HCT116 (cell line): ENCODE measurements around the gene CFAP97D1. TPM values are rescaled to one million over a fixed set of nuclear protein-coding genes. Genes with fewer than 3 reads are reported as not detected.

Source experiments
- ATAC-seq: fragments of 200-7000 bp; cut with Tn5 transposase; 2 replicates; pipeline ENCODE4 v1.9.1; 2020; ENCODE audit warnings: mild to moderate bottlenecking, moderate library complexity
- BruUV-seq: library from RNA; stranded (reverse); fragments of 400-500 nt; replicated peaks from 2 replicates; lab custom pipeline; 2021; lab: Mats Ljungman, UMichigan
- CTCF ChIA-PET: fragments of 300-600 bp; sonication (Branson Sonifier 250); formaldehyde crosslinking; loops from one replicate; lab custom pipeline; 2021; ENCODE audit warnings: antibody characterized with exemption; lab: Charles Lee
- POLR2A ChIA-PET: fragments of 300-600, 350-600 bp; sonication (Branson Sonifier 250); formaldehyde crosslinking; loops from one replicate; lab custom pipeline; 2021; ENCODE audit warnings: antibody characterized with exemption; lab: Charles Lee
- RAD21 ChIA-PET, 2 experiments: fragments of 300-600 bp; sonication (Branson Sonifier 250); formaldehyde crosslinking; loops; one replicate each; lab custom pipeline; 2023; ENCODE audit warnings: low total read pairs in 2 of 2; ENCODE audit not compliant: uncharacterized antibody in 2 of 2, unreplicated experiment in 2 of 2, low non-redundant PET in 1 of 2; lab: Charles Lee
- DNase-seq: peaks from one replicate; pipeline ENCODE4 v3.0.0-alpha.2; 2010; ENCODE audit warnings: low read depth, low spot score
- H2AFZ ChIP-seq: fragments of 200-600 bp; shearing (Covaris generic), sonication (generic); 2 replicates; pipeline ENCODE4 v1.6.1; 2017; ENCODE audit warnings: low read depth, mixed run types, mixed read lengths, antibody characterized with exemption, low read length; ENCODE audit not compliant: poor library complexity, severe bottlenecking
- H3K27ac ChIP-seq: 2 replicates; pipeline ENCODE4 v1.5.1; 2012; ENCODE audit warnings: low read depth, low read length
- H3K27me3 ChIP-seq: fragments of 200-600 bp; sonication (generic); 2 replicates; pipeline ENCODE4 v1.6.1; 2016; ENCODE audit warnings: mixed run types, low read length, mixed read lengths; ENCODE audit not compliant: insufficient read depth
- H3K36me3 ChIP-seq, 2 experiments: fragments of 200-500 bp in 1 of 2; fragments of 200-600 bp in 1 of 2; sonication (Bioruptor generic) in 1 of 2; sonication (generic) in 1 of 2; 2 replicates each; pipeline versions ENCODE4 v1.5.1 to v1.6.1; 2014 to 2016; ENCODE audit warnings: low read length in 2 of 2, inconsistent platforms in 1 of 2, mixed read lengths in 1 of 2, mixed run types in 1 of 2; ENCODE audit not compliant: insufficient read depth in 2 of 2, control insufficient read depth in 1 of 2
- H3K4me1 ChIP-seq, 2 experiments: fragments of 200-600 bp in 1 of 2; sonication (generic) in 1 of 2; 2 replicates each; pipeline versions ENCODE4 v1.5.1 to v1.6.1; 2012 to 2017; ENCODE audit warnings: low read length in 2 of 2, inconsistent platforms in 1 of 2, mild to moderate bottlenecking in 1 of 2, mixed read lengths in 1 of 2, mixed run types in 1 of 2, moderate library complexity in 1 of 2; ENCODE audit not compliant: insufficient read depth in 2 of 2, control insufficient read depth in 1 of 2
- H3K4me2 ChIP-seq: fragments of 200-600 bp; sonication (generic); 2 replicates; pipeline ENCODE4 v1.6.1; 2017; ENCODE audit warnings: mixed run types, low read length, mixed read lengths
- H3K4me3 ChIP-seq, 2 experiments: fragments of 200-600 bp in 1 of 2; sonication (generic) in 1 of 2; replicated peaks in 1 of 2; 2 replicates each; pipeline ENCODE4 v1.5.1; 2011 to 2016; ENCODE audit warnings: low read length in 2 of 2, control low read depth in 1 of 2, low read depth in 1 of 2, mild to moderate bottlenecking in 1 of 2, mixed read lengths in 1 of 2, mixed run types in 1 of 2
- H3K79me2 ChIP-seq: fragments of 200-600 bp; sonication (generic); 2 replicates; pipeline ENCODE4 v1.6.1; 2017; ENCODE audit warnings: mild to moderate bottlenecking, mixed run types, low read length, moderate library complexity, mixed read lengths; ENCODE audit not compliant: insufficient read depth
- H3K9ac ChIP-seq: fragments of 200-600 bp; sonication (generic); 2 replicates; pipeline ENCODE4 v1.6.1; 2016; ENCODE audit warnings: low read length, mixed read lengths
- H3K9me2 ChIP-seq: fragments of 200-600 bp; sonication (generic), shearing (Covaris generic); 2 replicates; pipeline ENCODE4 v1.6.1; 2017; ENCODE audit warnings: mixed run types, mild to moderate bottlenecking, moderate library complexity; ENCODE audit not compliant: insufficient read depth
- H3K9me3 ChIP-seq, 2 experiments: fragments of 200-500 bp in 1 of 2; fragments of 200-600 bp in 1 of 2; sonication (Bioruptor generic) in 1 of 2; sonication (generic) in 1 of 2; 2 replicates each; pipeline ENCODE4 v1.6.1; 2014 to 2017; ENCODE audit warnings: low read length in 2 of 2, mixed read lengths in 2 of 2, inconsistent platforms in 1 of 2, low read depth in 1 of 2, mild to moderate bottlenecking in 1 of 2, mixed run types in 1 of 2, moderate library complexity in 1 of 2; ENCODE audit not compliant: control insufficient read depth in 1 of 2, insufficient read depth in 1 of 2
- H4K20me1 ChIP-seq: fragments of 200-600 bp; sonication (generic), shearing (Covaris generic); 2 replicates; pipeline ENCODE4 v1.6.1; 2017; ENCODE audit warnings: mixed run types, mild to moderate bottlenecking, moderate library complexity; ENCODE audit not compliant: insufficient read depth
- CEBPB ChIP-seq: IDR thresholded peaks from 2 replicates; pipeline ENCODE4 v1.6.1; 2012; ENCODE audit warnings: low read depth
- CTCF ChIP-seq, 3 experiments: fragments of 200-600 bp in 1 of 3; sonication (generic) in 1 of 3; IDR thresholded peaks in 2 of 3; conservative IDR thresholded peaks in 1 of 3; 2 replicates each; pipeline ENCODE4 v1.5.1; 2012 to 2017; ENCODE audit warnings: low read depth in 2 of 3, low read length in 2 of 3, antibody characterized with exemption in 1 of 3, borderline replicate concordance in 1 of 3, control low read depth in 1 of 3, mild to moderate bottlenecking in 1 of 3, mixed read lengths in 1 of 3, mixed run types in 1 of 3, moderate library complexity in 1 of 3; ENCODE audit not compliant: insufficient read depth in 1 of 3
- EGR1 ChIP-seq: IDR thresholded peaks from 2 replicates; pipeline ENCODE4 v1.6.1; 2012; ENCODE audit warnings: low read depth
- EZH2 ChIP-seq: fragments of 200-600 bp; sonication (generic); IDR thresholded peaks from 2 replicates; pipeline ENCODE4 v1.6.1; 2017; ENCODE audit warnings: antibody characterized with exemption, mixed run types
- FOSL1 ChIP-seq: IDR thresholded peaks from 2 replicates; pipeline ENCODE4 v1.6.1; 2012; ENCODE audit warnings: low read depth
- JUND ChIP-seq: IDR thresholded peaks from 2 replicates; pipeline ENCODE4 v1.6.1; 2012
- POLR2A ChIP-seq: IDR thresholded peaks from 2 replicates; pipeline ENCODE4 v1.7.0; 2011; ENCODE audit warnings: borderline replicate concordance; ENCODE audit not compliant: insufficient read depth, insufficient read length; ENCODE audit errors: extremely low read depth
- RAD21 ChIP-seq: IDR thresholded peaks from 2 replicates; pipeline ENCODE4 v1.6.1; 2012; ENCODE audit warnings: low read depth, mild to moderate bottlenecking
- SP1 ChIP-seq: IDR thresholded peaks from 2 replicates; pipeline ENCODE4 v1.6.1; 2012; ENCODE audit warnings: low read depth
- SRF ChIP-seq: IDR thresholded peaks from 2 replicates; pipeline ENCODE4 v1.6.1; 2012; ENCODE audit warnings: low read depth
- ZBTB33 ChIP-seq: IDR thresholded peaks from 2 replicates; pipeline ENCODE4 v1.6.1; 2011; ENCODE audit warnings: mild to moderate bottlenecking, low read length, moderate library complexity; ENCODE audit not compliant: insufficient replicate concordance; ENCODE audit errors: extremely low read depth
- intact Hi-C: fragments of 100-400 bp; cut with micrococcal nuclease; formaldehyde crosslinking; loops from 2 replicates; pipeline ENCODE4 v1.10.0; 2022
- total RNA-seq: library from RNA; stranded (reverse); gene quantifications from one replicate; pipeline ENCODE4 v1.2.1, GENCODE V29; 2021; ENCODE audit not compliant: unreplicated experiment

Gene CFAP97D1
- total RNA-seq, 1 experiment from 2014 or later, result 0.15 TPM

- TF ChIP-seq JUND (no peak), CEBPB (no peak), RAD21 (no peak), EGR1 (no peak)
- H3K4me2 ChIP-seq, result no peak overlapping the region
- peaks cover 0 to 9% of the 10 kb centered on the region in 2 experiments; a peak in 1 of 4 replicates for H3K4me1 ChIP-seq
- H3K27ac ChIP-seq, result no peak overlapping the region
- POLR2A ChIA-PET, result no interaction called here
- DNase-seq (no peak), ATAC-seq (no peak)
- H3K4me3 ChIP-seq, result no peak overlapping the region
- H3K79me2 ChIP-seq, result no peaks in the 10 kb centered on the region
- peaks cover 2 to 23% of the 10 kb centered on the region in 2 experiments; a peak in 3 of 4 replicates for H3K36me3 ChIP-seq
- H3K9me2 ChIP-seq, result no peaks in the 10 kb centered on the region
- no peak overlapping the region for H2AFZ ChIP-seq
- no peaks in the 10 kb centered on the region for H3K27me3 ChIP-seq
- CTCF ChIA-PET, result interaction anchor here (1.9 kb wide), 1 partner anchor 21 kb away, joined by 5 read pairs; no protein-coding TSS in a partner anchor
- no TSS peak for BruUV-seq
- RAD21 ChIA-PET, result no interaction called here
- intact Hi-C loops, result no loop called here
- no peaks in the 10 kb centered on the region for H4K20me1 ChIP-seq
- H3K9me3 ChIP-seq, result no peaks in the 10 kb centered on the region
- no peak overlapping the region for H3K9ac ChIP-seq
Measured at GRCh38 chr17:43818966-43819365, 38.7 kb downstream of the CFAP97D1 start.

GRCh38 chr17:43820759-43821158, 40.5 kb downstream of the CFAP97D1 start:
- no peak for ATAC-seq
- ChIA-PET CTCF (no interaction called here), POLR2A (no interaction called here)

More at GRCh38 chr17:43820759-43821158, 40.5 kb downstream of the CFAP97D1 start:
- Histone ChIP-seq H3K4me3 (no peak overlapping the region), H3K4me2 (no peak overlapping the region), H3K9ac (no peak overlapping the region), H3K79me2 (no peaks in the 10 kb centered on the region), H3K36me3 (peaks cover 4 to 20% of the 10 kb centered on the region in 2 experiments; a peak in 2 of 4 replicates), H3K9me2 (no peaks in the 10 kb centered on the region), H2AFZ (no peak overlapping the region), H4K20me1 (no peaks in the 10 kb centered on the region), H3K9me3 (no peaks in the 10 kb centered on the region), H3K27ac (no peak overlapping the region), H3K27me3 (no peaks in the 10 kb centered on the region), H3K4me1 (no peaks in the 10 kb centered on the region)
- no TSS peak for BruUV-seq
- TF ChIP-seq SP1 (no peak), CTCF (IDR thresholded peaks at IDR 0.05 in 2 of 3, conservative IDR thresholded peaks at IDR 0.05 in 1 of 3; ENCODE audit: borderline replicate concordance in 1 of 3, insufficient read depth in 1 of 3, low read depth in 2 of 3, low read length in 2 of 3) (no peak), RAD21 (no peak), POLR2A (no peak), FOSL1 (no peak), EZH2 (no peak), SRF (no peak), ZBTB33 (no peak), EGR1 (no peak)
- intact Hi-C loops, result no loop called here
- DNase-seq, result no peak
- RAD21 ChIA-PET, result no interaction called here
